HepG2 (cell line): ENCODE measurements around the gene MPI. TPM values are rescaled to one million over a fixed set of nuclear protein-coding genes. Genes with fewer than 3 reads are reported as not detected.

Source experiments
- ATAC-seq: fragments of 200-7000 bp; cut with Tn5 transposase; 3 replicates; pipeline ENCODE4 v1.9.1; 2020; ENCODE audit warnings: mild to moderate bottlenecking, moderate library complexity
- BruUV-seq: library from RNA; stranded (reverse); fragments of 400-500 nt; replicated peaks from 2 replicates; lab custom pipeline; 2021; lab: Mats Ljungman, UMichigan
- CTCF ChIA-PET: fragments of 300-600 bp; formaldehyde crosslinking; extraction: SDS; loops from one replicate; lab custom pipeline; 2021; ENCODE audit warnings: low total read pairs, inconsistent platforms, low intra/inter-chr PET ratio; lab: Yijun Ruan, JAX
- POLR2A ChIA-PET: fragments of 350-600 bp; sonication (Branson Sonifier 250); formaldehyde crosslinking; loops from one replicate; lab custom pipeline; 2020; ENCODE audit warnings: antibody characterized with exemption, inconsistent platforms; lab: Yijun Ruan, JAX
- DNase-seq: peaks from one replicate; pipeline ENCODE4 v3.0.0-alpha.2; 2015; ENCODE audit warnings: low spot score
- FAIRE-seq: peaks from 3 replicates; lab custom pipeline; 2011; peaks lifted over from hg19 to GRCh38; lab: Jason Lieb, UNC
- H2AFZ ChIP-seq: one replicate; pipeline ENCODE4 v1.6.1; 2011; ENCODE audit warnings: low read length, inconsistent platforms
- H3K27ac ChIP-seq: fragments of 300-600 bp; 3 replicates; pipeline ENCODE4 v1.8.0; 2011; ENCODE audit warnings: mixed run types, mild to moderate bottlenecking, mixed read lengths, low read length, inconsistent platforms; ENCODE audit not compliant: insufficient read depth; ENCODE audit errors: extremely low read length
- H3K27me3 ChIP-seq, 2 experiments: fragments of 200-600 bp in 1 of 2; 2 replicates in 1 of 2; 3 replicates in 1 of 2; pipeline versions ENCODE4 v1.6.0 to v1.8.0; 2011; ENCODE audit warnings: low read length in 2 of 2, mild to moderate bottlenecking in 2 of 2, moderate library complexity in 2 of 2, inconsistent platforms in 1 of 2; ENCODE audit not compliant: insufficient read depth in 2 of 2, control insufficient read depth in 1 of 2
- H3K36me3 ChIP-seq, 2 experiments: fragments of 200-600 bp in 1 of 2; replicated peaks in 1 of 2; 2 replicates in 1 of 2; 3 replicates in 1 of 2; pipeline versions ENCODE4 v1.5.1 to v1.8.0; 2011; ENCODE audit warnings: low read length in 2 of 2, inconsistent platforms in 1 of 2; ENCODE audit not compliant: insufficient read depth in 2 of 2, control insufficient read depth in 1 of 2
- H3K4me1 ChIP-seq: 2 replicates; pipeline ENCODE4 v1.5.1; 2012; ENCODE audit warnings: low read length, inconsistent platforms; ENCODE audit not compliant: insufficient read depth
- H3K4me2 ChIP-seq: 2 replicates; pipeline ENCODE4 v1.6.0; 2011; ENCODE audit warnings: low read depth, low read length, inconsistent platforms
- H3K4me3 ChIP-seq, 3 experiments: fragments of 200-600 bp in 1 of 3; sonication (generic), shearing (Covaris generic) in 1 of 3; replicated peaks in 1 of 3; 2 replicates each; pipeline ENCODE4 v1.5.1; 2011 to 2016; ENCODE audit warnings: low read length in 3 of 3, inconsistent platforms in 2 of 3, low read depth in 2 of 3, mild to moderate bottlenecking in 2 of 3, control low read depth in 1 of 3, mixed read lengths in 1 of 3; ENCODE audit not compliant: insufficient read depth in 1 of 3
- H3K79me2 ChIP-seq: one replicate; pipeline ENCODE4 v1.6.1; 2011; ENCODE audit warnings: low read length, inconsistent platforms; ENCODE audit not compliant: insufficient read depth
- H3K9ac ChIP-seq: 2 replicates; pipeline ENCODE4 v1.6.0; 2011; ENCODE audit warnings: mild to moderate bottlenecking, low read depth, low read length, inconsistent platforms; ENCODE audit not compliant: insufficient read depth
- H3K9me3 ChIP-seq: 2 replicates; pipeline ENCODE4 v1.5.1; 2012; ENCODE audit warnings: mild to moderate bottlenecking, low read length
- H4K20me1 ChIP-seq: 2 replicates; pipeline ENCODE4 v1.6.0; 2011; ENCODE audit warnings: inconsistent platforms, mild to moderate bottlenecking, low read length, moderate library complexity; ENCODE audit not compliant: insufficient read depth
- HOXA3 ChIP-seq: sonication (generic); formaldehyde crosslinking; IDR thresholded peaks from 2 replicates; pipeline ENCODE4 v1.5.0; 2020; ENCODE audit warnings: missing genetic modification reagents
- KDM5A ChIP-seq: fragments of 200-600 bp; sonication (generic); IDR thresholded peaks from 2 replicates; pipeline ENCODE4 v1.7.0; 2018; ENCODE audit warnings: antibody characterized with exemption, mild to moderate bottlenecking, low read length, borderline replicate concordance
- NFIB ChIP-seq: sonication (generic); formaldehyde crosslinking; IDR thresholded peaks from 2 replicates; pipeline ENCODE4 v1.9.0; 2021; ENCODE audit warnings: missing genetic modification reagents, mild to moderate bottlenecking, borderline replicate concordance
- PHF5A ChIP-seq: IDR thresholded peaks from one replicate; pipeline ENCODE4 v1.6.1; 2018; ENCODE audit warnings: low read depth, missing genetic modification reagents; ENCODE audit not compliant: unreplicated experiment
- PITX1 ChIP-seq: sonication (generic); formaldehyde crosslinking; IDR thresholded peaks from 2 replicates; pipeline ENCODE4 v1.5.1; 2020; ENCODE audit warnings: mild to moderate bottlenecking, missing genetic modification reagents
- SMAD9 ChIP-seq: sonication (generic); formaldehyde crosslinking; IDR thresholded peaks from 2 replicates; pipeline ENCODE4 v1.5.1; 2020; ENCODE audit warnings: mild to moderate bottlenecking, missing genetic modification reagents
- SRY ChIP-seq: sonication (generic); formaldehyde crosslinking; IDR thresholded peaks from 2 replicates; pipeline ENCODE4 v1.8.0; 2022; ENCODE audit warnings: mild to moderate bottlenecking, missing genetic modification reagents
- STAT5B ChIP-seq: sonication (generic); formaldehyde crosslinking; IDR thresholded peaks from 2 replicates; pipeline ENCODE4 v1.4.0; 2020; ENCODE audit warnings: missing genetic modification reagents
- THAP7 ChIP-seq: sonication (generic); formaldehyde crosslinking; IDR thresholded peaks from 2 replicates; pipeline ENCODE4 v1.8.1; 2023; ENCODE audit warnings: mild to moderate bottlenecking, missing genetic modification reagents
- ZBTB40 ChIP-seq, 2 experiments: fragments of 450-650 bp in 1 of 2; sonication (generic) in 1 of 2; formaldehyde crosslinking in 1 of 2; IDR thresholded peaks; 2 replicates each; pipeline versions ENCODE4 v1.6.1 to v1.8.0; 2016 to 2022; ENCODE audit warnings: antibody characterized with exemption in 1 of 2, mild to moderate bottlenecking in 1 of 2, missing genetic modification reagents in 1 of 2
- ZKSCAN5 ChIP-seq: sonication (generic); formaldehyde crosslinking; IDR thresholded peaks from 2 replicates; pipeline ENCODE4 v1.5.1; 2020; ENCODE audit warnings: mild to moderate bottlenecking, missing genetic modification reagents
- ZNF292 ChIP-seq: sonication (generic); formaldehyde crosslinking; IDR thresholded peaks from 2 replicates; pipeline ENCODE4 v1.8.1; 2022; ENCODE audit warnings: mild to moderate bottlenecking, low read depth, missing genetic modification reagents, borderline replicate concordance
- ZNF333 ChIP-seq: sonication (generic); formaldehyde crosslinking; IDR thresholded peaks from 2 replicates; pipeline ENCODE4 v1.4.0; 2020; ENCODE audit warnings: mild to moderate bottlenecking, missing genetic modification reagents, borderline replicate concordance
- ZNF431 ChIP-seq: sonication (generic); formaldehyde crosslinking; IDR thresholded peaks from 2 replicates; pipeline ENCODE4 v1.9.0; 2022; ENCODE audit warnings: missing genetic modification reagents, low read depth, mild to moderate bottlenecking, borderline replicate concordance
- ZNF468 ChIP-seq: sonication (generic); formaldehyde crosslinking; IDR thresholded peaks from 2 replicates; pipeline ENCODE4 v1.8.0; 2022; ENCODE audit warnings: mild to moderate bottlenecking, moderate library complexity, missing genetic modification reagents
- ZNF792 ChIP-seq: IDR thresholded peaks from 2 replicates; pipeline ENCODE4 v1.6.1; 2016
- whole genome bisulfite sequencing: methylation state at CpG from one replicate; pipeline ENCODE4 v1.1.6; 2017; ENCODE audit warnings: low lambda C conversion rate; 5-methylcytosine and 5-hydroxymethylcytosine counted together
- in situ Hi-C: cut with HindIII; loops from 2 replicates; pipeline ENCODE4 v1.10.0; 2017; ENCODE audit warnings: low pct_unique_long_range_greater_than_20kb; ENCODE audit not compliant: extremely low pct_ligation_motif_present
- intact Hi-C: fragments of 100-400 bp; cut with micrococcal nuclease; formaldehyde crosslinking; loops from one replicate; pipeline ENCODE4 v1.10.0; 2022; ENCODE audit not compliant: unreplicated experiment
- polyA plus RNA-seq, 8 experiments: library from polyadenylated mRNA; depleted of rRNA in 3 of 8; stranded (reverse) in 7 of 8; unstranded in 1 of 8; fragments of >200 nt; fragmentation: Illumina TruSeq in 4 of 8; extraction: Trizol in 4 of 8; gene quantifications; 2 replicates each; pipeline versions ENCODE4 v1.2.1 to v1.2.3, GENCODE V29; 2011 to 2016; ENCODE audit warnings: low read depth in 4 of 8, missing spikeins in 1 of 8, mixed read lengths in 1 of 8; ENCODE audit not compliant: insufficient read depth in 1 of 8
- total RNA-seq, 5 experiments: library from RNA; depleted of rRNA; stranded (reverse); fragments of >200 nt; fragmentation: Illumina TruSeq; extraction: Trizol; gene quantifications; 2 replicates each; pipeline ENCODE4 v1.2.3, GENCODE V29; 2016; ENCODE audit warnings: low read depth in 1 of 5

The MPI gene
- total and polyA plus RNA-seq, 2 of the 13 experiments (the other 11 are each of a cell fraction or from before 2014, with no cell fraction given), result 36.9 to 63.5 TPM

- peak overlapping the region; percentile 70 to 86 (median 72) for H3K4me3 ChIP-seq
- DNase-seq, result no peak
- H3K4me2 ChIP-seq, result peak overlapping the region; percentile 75
- H3K36me3 ChIP-seq, result peaks cover 0 to 5% of the 10 kb centered on the region in 2 experiments; a peak in 1 of 5 replicates
- BruUV-seq, result TSS peak; percentile 87
- H3K9ac ChIP-seq, result peak overlapping the region; percentile 93
- no peak for FAIRE-seq
- ChIA-PET CTCF (no interaction called here), POLR2A (interaction anchor here (1.0 to 1.2 kb wide), 5 partner anchors 13 to 86 kb away, joined by 3 to 16 read pairs (median 9); partner anchors contain the start of genes FAM219B, PPCDC and SCAMP5)
- peak overlapping the region; percentile 98 for H3K27ac ChIP-seq
- H3K9me3 ChIP-seq, result no peaks in the 10 kb centered on the region
- H2AFZ ChIP-seq, result no peak overlapping the region
- H3K4me1 ChIP-seq, result peaks cover 59% of the 10 kb centered on the region
- peaks cover 15% of the 10 kb centered on the region for H4K20me1 ChIP-seq
- intact Hi-C loops, result loop anchor here (1.0 kb wide), 1 partner anchor 120 kb away; no protein-coding TSS in a partner anchor
- ATAC-seq, result no peak
- in situ Hi-C loops, result no loop called here
- H3K79me2 ChIP-seq, result peaks cover 40% of the 10 kb centered on the region
- 0% methylated on average over 18 of the region's 18 CpGs for WGBS
- no peaks in the 10 kb centered on the region; a peak in 2 of 5 replicates for H3K27me3 ChIP-seq
- TF ChIP-seq ZKSCAN5 (CRISPR knock-in tag) (no peak), SMAD9 (CRISPR knock-in tag) (0 out of 2 replicates have a peak, but pooled peaks have one; percentile 49), STAT5B (no peak), NFIB (CRISPR knock-in tag) (no peak), PITX1 (no peak), KDM5A (0 out of 2 replicates have a peak, but pooled peaks have one; percentile 11), ZNF333 (CRISPR knock-in tag) (no peak), ZBTB40 (IDR thresholded peaks at IDR 0.05) (no peak), ZBTB40 (CRISPR knock-in tag; IDR thresholded peaks at IDR 0.05) (no peak), HOXA3 (CRISPR knock-in tag) (no peak), ZNF792 (CRISPR knock-in tag) (no peak), PHF5A (CRISPR knock-in tag) (no peak), ZNF431 (CRISPR knock-in tag) (0 out of 2 replicates have a peak, but pooled peaks have one; percentile 18), ZNF468 (CRISPR knock-in tag) (no peak), ZNF292 (CRISPR knock-in tag) (no peak), SRY (no peak; the same call in 1 of the 2 replicates), THAP7 (no peak)
Measured at GRCh38 chr15:74937272-74937589, 47.4 kb downstream of the MPI start.
